Mucosa of rectum (tissue), 2 donors: ENCODE data around the gene EPHB4.

Source experiments
- H3K27ac ChIP-seq, 2 donors: one replicate each; pipeline ENCODE4 v1.7.0; 2013; ENCODE audit warnings: inconsistent platforms in 2 of 2, low read depth in 2 of 2, low read length in 2 of 2
- H3K27me3 ChIP-seq, 2 donors: one replicate each; pipeline ENCODE4 v1.7.0; 2013; ENCODE audit warnings: low read length in 2 of 2; ENCODE audit not compliant: control insufficient read depth in 2 of 2, insufficient read depth in 2 of 2
- H3K36me3 ChIP-seq, 2 donors: one replicate each; pipeline ENCODE4 v1.7.0; 2013; ENCODE audit warnings: low read length in 2 of 2; ENCODE audit not compliant: control insufficient read depth in 2 of 2, insufficient read depth in 2 of 2
- H3K4me1 ChIP-seq, 2 donors: one replicate each; pipeline ENCODE4 v1.7.0; 2013; ENCODE audit warnings: low read length in 2 of 2, mild to moderate bottlenecking in 1 of 2; ENCODE audit not compliant: control insufficient read depth in 2 of 2, insufficient read depth in 2 of 2
- H3K4me3 ChIP-seq, 2 donors: one replicate each; pipeline ENCODE4 v1.7.0; 2013; ENCODE audit warnings: low read length in 2 of 2
- H3K9ac ChIP-seq, 2 donors: one replicate each; pipeline ENCODE4 v1.7.0; 2013; ENCODE audit warnings: low read length in 2 of 2, low read depth in 1 of 2, mild to moderate bottlenecking in 1 of 2
- H3K9me3 ChIP-seq, 2 donors: one replicate each; pipeline ENCODE4 v1.7.0; 2013; ENCODE audit warnings: low read length in 2 of 2; ENCODE audit not compliant: control insufficient read depth in 2 of 2
- donor health status: healthy.
- donor health status: Normal muscosa, but diverticular disease.

Gene EPHB4

DNA sequence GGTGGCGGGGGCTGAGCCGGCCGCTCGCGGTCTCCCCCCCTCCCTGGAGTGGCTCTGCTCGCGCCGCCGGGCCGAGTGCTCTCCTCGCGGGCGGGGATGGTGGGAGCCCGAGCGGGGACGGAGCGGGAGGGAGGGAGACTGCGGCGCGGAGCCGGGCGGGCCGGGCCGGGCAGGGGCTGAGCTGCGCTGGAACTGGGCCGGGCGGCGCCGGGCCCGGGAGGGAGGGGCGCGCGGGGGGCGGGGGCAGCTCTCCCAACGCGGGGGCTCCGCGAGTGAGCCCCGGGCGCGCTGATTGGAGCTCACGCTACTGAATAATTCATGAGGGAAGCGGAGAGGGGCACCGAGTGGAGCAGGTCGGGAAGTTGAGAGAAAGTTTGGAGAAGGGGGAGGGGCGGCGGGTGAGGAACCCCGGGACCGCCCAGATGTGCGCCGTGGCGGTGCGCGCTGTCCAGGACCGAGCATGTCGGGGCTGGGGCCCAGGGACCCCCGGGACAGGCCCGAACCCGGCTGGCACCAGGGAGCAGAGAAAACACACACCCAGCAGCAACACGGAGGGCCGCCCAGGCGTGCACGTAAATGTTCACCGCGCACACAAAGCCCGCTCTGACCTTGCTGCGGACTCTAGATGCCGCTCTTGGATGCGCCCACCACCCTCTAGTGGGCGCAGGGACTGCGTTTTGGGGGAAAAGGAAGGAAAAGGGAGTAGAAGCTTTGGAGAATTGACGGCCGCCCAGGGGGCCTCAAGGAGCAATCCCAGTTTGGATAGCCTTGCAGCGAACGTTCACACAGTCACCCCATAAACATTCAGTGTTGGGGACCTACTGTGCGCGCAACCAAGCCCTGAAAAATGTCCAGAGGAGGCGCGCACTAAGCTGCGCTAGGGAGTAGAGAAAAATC is at the start of gene EPHB4:
TSS of gene EPHB4 (minus strand) at position 194 of the 897 bp plus-strand sequence. CDS start 493 bp downstream, outside the sequence.
- H3K4me1 ChIP-seq = peaks cover 19 to 23% of the 10 kb centered on the region in 2 donors
- H3K4me3 ChIP-seq = peak within 1 kb of the TSS; percentile 74 to 80
- H3K27me3 ChIP-seq = no peaks in the 10 kb centered on the region
- peak within 1 kb of the TSS; percentile 64 to 68 for H3K27ac ChIP-seq
- peak within 1 kb of the TSS; percentile 52 to 79 for H3K9ac ChIP-seq
- H3K9me3 ChIP-seq = no peaks in the 10 kb centered on the region
- peaks cover 8 to 9% of the 10 kb centered on the region in 2 donors for H3K36me3 ChIP-seq

DNA sequence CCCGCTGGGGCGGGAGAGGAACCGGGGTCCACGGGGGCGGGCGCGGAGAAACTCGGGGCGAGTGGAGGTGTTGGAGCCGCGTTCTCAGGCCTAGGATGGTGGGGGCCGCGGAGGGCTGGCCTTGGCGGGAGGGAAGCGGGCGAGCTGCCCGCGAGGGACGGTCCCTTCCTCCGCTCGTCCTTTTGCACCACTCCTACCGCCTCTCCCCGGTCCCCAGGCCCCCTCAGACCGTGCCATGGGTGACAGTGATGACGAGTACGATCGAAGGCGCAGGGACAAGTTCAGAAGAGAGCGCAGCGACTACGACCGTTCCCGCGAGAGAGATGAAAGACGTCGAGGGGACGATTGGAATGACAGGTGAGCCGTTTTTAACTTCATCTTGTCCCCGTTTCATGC is 48.0 kb upstream of the EPHB4 start:
- H3K36me3 ChIP-seq = peaks cover 23 to 29% of the 10 kb centered on the region in 2 donors
- peak overlapping the region; percentile 96 to 97 for H3K27ac ChIP-seq
- H3K9ac ChIP-seq = peak overlapping the region; percentile 91 to 97
- H3K9me3 ChIP-seq = no peaks in the 10 kb centered on the region
- peak overlapping the region; percentile 94 to 96 for H3K4me3 ChIP-seq
- H3K4me1 ChIP-seq = peaks cover 17 to 24% of the 10 kb centered on the region in 2 donors
- no peaks in the 10 kb centered on the region for H3K27me3 ChIP-seq

DNA sequence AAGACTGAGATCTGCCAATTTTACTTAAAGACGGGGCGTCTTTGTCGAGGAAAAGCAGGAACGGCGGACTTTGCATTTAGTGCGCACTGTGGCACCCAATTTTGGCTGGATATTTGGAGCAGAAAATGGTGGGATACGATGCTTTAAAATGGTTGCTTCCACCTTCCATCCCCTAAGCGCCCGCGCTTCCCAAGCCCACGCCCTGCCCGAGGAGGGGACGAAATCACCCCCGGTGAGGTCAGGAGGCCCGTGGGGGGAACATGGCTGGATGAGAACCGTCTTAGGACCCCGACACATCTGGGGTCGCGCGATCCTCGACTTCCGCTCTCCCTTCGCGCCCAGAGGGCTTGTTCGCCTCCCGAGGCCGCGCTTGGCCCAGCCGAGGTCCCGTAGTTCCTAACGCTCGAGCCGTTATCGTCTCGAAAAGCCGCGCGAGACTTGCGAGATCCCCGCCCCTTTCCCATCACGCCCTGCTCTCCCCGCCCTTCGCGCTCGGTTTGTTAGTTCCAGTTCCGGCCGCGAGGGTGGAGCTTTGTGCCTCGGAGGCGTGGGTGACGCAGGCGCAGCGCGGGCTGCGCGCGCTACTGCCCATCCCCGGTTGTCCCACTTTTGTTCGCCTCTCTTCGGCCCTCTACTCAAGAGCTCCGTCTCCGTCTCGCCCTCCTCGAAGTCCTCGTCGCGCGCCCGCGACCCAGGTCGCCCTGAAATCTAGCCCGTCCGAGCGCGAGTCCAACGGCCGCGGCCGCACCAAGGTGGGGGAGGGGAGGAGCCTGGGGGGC is 47.4 kb upstream of the EPHB4 start, which contains the start of gene SRRT:
TSS of gene SRRT (plus strand) at position 527 of the 779 bp plus-strand sequence. CDS start 488 bp downstream, outside the sequence.
- peak within 1 kb of the TSS; percentile 94 to 96 for H3K4me3 ChIP-seq
- peak within 1 kb of the TSS; percentile 96 to 97 for H3K27ac ChIP-seq
- H3K36me3 ChIP-seq = peaks cover 21 to 29% of the 10 kb centered on the region in 2 donors
- H3K9me3 ChIP-seq = no peaks in the 10 kb centered on the region
- H3K9ac ChIP-seq = peak within 1 kb of the TSS; percentile 91 to 97
- H3K27me3 ChIP-seq = no peaks in the 10 kb centered on the region
- peaks cover 17 to 24% of the 10 kb centered on the region in 2 donors for H3K4me1 ChIP-seq

DNA sequence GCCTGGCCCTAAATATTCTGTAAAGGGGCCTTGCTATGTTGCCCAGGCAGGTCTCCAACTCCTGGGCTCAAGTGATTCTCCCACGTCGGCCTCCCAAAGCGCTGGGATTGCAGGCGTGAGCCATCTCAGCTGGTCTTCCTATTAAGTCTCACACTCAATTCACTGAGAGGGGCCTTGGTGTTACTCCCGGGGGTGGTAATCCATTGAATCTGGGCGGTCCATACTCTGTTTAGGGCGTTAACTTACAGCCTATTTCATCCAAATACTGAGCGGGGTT is 46.9 kb upstream of the EPHB4 start:
- Histone ChIP-seq H3K9ac (peak overlapping the region; percentile 91 to 97), H3K27ac (peak overlapping the region; percentile 96 to 97), H3K9me3 (no peaks in the 10 kb centered on the region), H3K27me3 (no peaks in the 10 kb centered on the region), H3K4me3 (peak overlapping the region; percentile 94 to 96), H3K36me3 (peaks cover 20 to 24% of the 10 kb centered on the region in 2 donors), H3K4me1 (peaks cover 17 to 24% of the 10 kb centered on the region in 2 donors)

DNA sequence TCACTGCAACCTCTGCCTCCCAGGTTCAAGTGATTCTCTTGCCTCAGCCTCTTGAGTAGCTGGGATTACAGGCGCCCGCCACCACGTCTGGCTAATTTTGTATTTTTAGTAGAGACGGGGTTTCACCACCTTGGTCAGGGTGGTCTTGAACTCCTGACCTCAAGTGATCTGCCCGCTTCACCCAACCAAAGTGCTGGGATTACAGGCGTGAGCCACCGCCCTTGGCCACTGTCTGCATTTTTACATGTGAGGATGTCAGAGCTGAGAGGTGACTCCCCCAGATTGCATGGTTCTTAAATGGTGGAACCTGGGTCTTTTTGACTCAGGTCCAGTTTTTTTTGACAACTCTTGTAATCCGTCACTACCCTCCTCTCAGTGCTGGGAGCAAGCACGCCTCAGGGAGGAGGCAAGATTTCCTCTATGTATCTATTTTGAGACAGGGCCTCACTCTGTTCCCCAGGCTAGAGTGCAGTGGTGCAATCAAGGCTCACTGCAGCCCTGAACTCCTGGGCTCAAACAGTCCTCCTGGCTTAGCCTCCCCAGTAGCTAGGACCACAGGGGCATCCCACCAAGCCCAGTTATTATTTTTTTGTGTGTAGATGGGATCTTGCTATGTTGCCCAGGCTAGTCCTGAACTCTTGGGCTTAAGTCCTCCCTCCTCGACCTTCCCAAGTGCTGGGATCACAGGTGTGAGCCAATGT is 46.4 kb upstream of the EPHB4 start:
- Histone ChIP-seq H3K9ac (peak overlapping the region in 1 of 2 donors; percentile 97), H3K4me1 (peaks cover 17 to 24% of the 10 kb centered on the region in 2 donors), H3K4me3 (peak overlapping the region in 1 of 2 donors; percentile 94), H3K27me3 (no peaks in the 10 kb centered on the region), H3K9me3 (no peaks in the 10 kb centered on the region), H3K36me3 (peaks cover 19 to 20% of the 10 kb centered on the region in 2 donors), H3K27ac (peak overlapping the region; percentile 96 to 97)

DNA sequence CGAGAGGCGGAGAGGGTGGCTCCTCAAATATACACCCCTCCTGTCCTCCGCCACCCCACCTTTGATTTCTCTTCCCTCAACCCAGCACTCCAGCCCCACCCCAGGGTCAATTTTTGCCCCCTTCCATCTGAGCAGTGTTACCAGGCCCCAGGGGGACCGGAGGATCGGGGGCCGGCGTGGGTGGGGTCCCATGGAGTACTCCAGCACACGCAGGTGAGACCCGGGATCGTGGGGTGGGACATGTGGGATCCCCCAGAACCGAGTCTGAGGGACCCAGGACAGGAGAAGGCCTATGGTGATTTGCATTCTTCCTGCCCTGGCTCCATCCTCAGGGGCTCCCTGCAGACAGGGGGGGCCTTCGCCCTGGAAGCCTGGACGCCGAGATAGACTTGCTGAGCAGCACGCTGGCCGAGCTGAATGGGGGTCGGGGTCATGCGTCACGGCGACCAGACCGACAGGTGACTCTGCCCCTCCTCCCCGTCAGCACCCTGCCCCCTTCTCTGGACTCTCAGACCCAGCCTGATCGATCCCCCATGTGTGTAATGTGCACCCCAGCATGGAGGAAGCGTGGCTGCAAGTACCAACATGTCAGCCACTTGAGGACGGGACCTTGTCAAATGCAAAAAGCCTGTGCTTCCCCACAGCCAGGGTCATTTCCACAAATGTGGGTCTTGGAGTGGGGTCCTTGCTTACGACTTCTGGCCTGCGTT is 40.6 kb upstream of the EPHB4 start:
- H3K9me3 ChIP-seq = no peaks in the 10 kb centered on the region
- peak overlapping the region; percentile 81 to 88 for H3K9ac ChIP-seq
- H3K27me3 ChIP-seq = no peaks in the 10 kb centered on the region
- H3K4me3 ChIP-seq = peak overlapping the region; percentile 69 to 76
- peaks cover 15 to 18% of the 10 kb centered on the region in 2 donors for H3K36me3 ChIP-seq
- peaks cover 17 to 18% of the 10 kb centered on the region in 2 donors for H3K4me1 ChIP-seq
- H3K27ac ChIP-seq = peak overlapping the region; percentile 78 to 91

DNA sequence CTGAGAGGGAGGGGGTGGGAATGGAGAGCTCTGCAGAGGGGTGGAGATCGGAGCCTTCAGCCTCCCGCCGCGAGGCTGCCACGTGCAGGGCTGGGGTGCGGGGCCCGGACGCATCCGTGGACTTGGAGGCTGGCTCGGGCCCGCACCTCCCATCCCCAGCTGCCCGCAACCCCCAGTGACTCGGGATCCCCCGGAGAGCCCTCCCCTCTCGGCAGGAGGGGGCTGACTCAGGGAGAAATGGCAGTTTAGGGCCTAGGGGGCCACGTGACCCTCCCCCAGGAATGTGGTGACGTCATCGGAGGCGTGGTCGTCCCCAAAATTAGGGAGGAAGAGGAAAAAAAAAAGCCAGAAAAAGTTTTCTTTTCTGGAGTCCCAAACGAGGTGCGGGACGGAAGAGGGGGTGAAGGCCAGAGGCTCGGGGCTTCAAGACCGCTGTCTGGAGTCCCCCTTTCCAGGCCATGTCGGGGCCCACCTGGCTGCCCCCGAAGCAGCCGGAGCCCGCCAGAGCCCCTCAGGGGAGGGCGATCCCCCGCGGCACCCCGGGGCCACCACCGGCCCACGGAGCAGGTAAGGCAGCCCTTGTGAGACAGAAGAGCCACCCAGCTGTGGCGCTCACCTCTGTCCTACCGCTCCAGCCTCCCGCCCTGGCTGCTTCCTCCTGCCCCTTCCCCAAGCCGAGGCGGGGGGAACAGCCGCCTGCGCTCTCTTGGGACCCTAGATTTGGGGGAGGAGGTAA is 39.9 kb upstream of the EPHB4 start, which contains the start of gene TRIP6:
TSS of gene TRIP6 (plus strand) at position 348 of the 736 bp plus-strand sequence. CDS start at position 459, 111 bp downstream.
- no peaks in the 10 kb centered on the region for H3K27me3 ChIP-seq
- peaks cover 17 to 18% of the 10 kb centered on the region in 2 donors for H3K4me1 ChIP-seq
- H3K36me3 ChIP-seq = peaks cover 12 to 14% of the 10 kb centered on the region in 2 donors
- peak within 1 kb of the TSS; percentile 69 to 76 for H3K4me3 ChIP-seq
- H3K9ac ChIP-seq = peak within 1 kb of the TSS; percentile 81 to 88
- peak within 1 kb of the TSS; percentile 78 to 91 for H3K27ac ChIP-seq
- H3K9me3 ChIP-seq = no peaks in the 10 kb centered on the region

DNA sequence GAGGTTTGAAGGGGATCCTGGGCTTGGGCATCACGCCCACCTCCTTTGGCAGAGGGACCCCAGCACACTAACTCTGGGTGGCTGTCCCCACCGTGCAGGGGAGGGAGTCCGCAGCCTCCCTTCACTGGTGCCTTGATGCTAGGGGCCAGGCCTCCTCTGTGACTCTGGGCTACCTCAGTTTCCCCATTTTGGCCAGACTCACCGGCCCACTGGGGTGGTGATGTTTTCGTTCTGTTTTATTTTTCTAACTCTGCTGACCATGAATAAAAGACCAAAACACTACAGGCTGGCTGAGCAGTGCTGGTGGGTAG is 39.4 kb upstream of the EPHB4 start:
- Histone ChIP-seq H3K27me3 (no peaks in the 10 kb centered on the region), H3K9ac (peak overlapping the region; percentile 81 to 88), H3K9me3 (no peaks in the 10 kb centered on the region), H3K36me3 (peaks cover 11 to 13% of the 10 kb centered on the region in 2 donors), H3K27ac (peak overlapping the region; percentile 78 to 91), H3K4me1 (peaks cover 17 to 18% of the 10 kb centered on the region in 2 donors), H3K4me3 (peak overlapping the region; percentile 69 to 76)
